CD4-positive, alpha-beta T cell treated with Interleukin-12 subunit alpha and Interleukin-12 subunit beta, for 1 hour (primary cell): ENCODE measurements around the gene ADA.
"Not testable (repeated sequence)": the region's sequence is repeated elsewhere in the genome, so short reads cannot be mapped to it uniquely, and the experiment has no call there.

Experiments
- DNase-seq: peaks from one replicate; pipeline ENCODE4 v3.0.0-alpha.2; 2020

ADA gene

DNA sequence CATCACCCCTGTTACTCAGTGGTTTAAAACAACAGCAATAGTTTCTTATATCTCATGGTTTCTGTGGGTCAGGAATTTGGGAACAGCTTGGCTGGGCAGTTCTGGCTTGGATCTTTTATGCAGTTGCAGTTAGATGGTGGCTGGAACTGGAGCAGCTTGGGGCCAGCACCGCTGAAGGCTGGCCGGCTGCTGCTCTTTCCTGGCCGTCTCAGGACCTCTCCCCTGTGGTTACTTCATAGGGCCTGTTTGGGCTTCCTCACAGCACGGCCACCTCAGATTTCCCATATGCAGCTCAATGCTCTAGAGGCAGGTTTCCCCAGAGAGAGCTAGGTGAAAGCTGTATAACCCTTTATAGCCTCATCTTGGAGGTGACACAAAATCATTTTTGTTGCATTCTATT is 53.6 kb downstream of the ADA start:
- no peak for DNase-seq

DNA sequence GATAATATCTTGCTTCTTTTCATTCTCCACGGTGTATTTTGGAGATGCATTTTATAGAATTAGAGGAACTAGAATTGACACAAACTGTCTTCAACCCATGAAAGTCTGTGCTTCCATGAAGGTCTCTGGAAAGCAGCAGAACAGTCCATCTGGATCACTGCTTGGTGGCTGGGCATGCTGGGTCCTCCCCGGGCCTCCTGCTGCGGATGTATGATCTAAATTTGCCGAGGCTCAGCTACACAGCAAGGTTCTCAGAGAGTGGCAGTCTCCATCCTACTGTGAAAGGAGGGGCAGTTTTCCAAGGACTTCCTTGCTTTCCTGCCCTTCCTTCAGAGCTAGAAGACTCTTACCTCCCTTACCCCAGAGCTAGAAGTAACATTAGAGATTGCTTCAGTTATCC is 54.0 kb downstream of the ADA start:
- no peak for DNase-seq

DNA sequence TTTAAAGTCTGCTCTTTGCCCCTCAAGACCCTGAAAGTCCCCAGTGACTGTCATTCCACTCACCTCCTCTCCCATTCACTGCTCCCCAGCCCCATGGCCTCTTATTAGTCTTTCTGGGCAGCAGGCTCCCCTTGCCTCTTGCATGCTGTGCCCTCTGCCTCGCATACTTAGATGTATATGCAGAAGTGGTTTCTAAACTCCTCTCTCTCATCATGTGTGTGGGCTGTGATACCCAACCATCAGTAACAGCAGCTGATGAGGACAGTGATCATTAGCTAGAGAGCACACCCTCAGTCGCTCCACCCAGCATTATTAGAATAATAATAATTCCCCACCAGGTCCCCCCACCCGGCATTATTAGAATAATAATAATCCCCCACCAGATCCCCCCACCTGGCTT is 54.6 kb downstream of the ADA start:
- no peak for DNase-seq

DNA sequence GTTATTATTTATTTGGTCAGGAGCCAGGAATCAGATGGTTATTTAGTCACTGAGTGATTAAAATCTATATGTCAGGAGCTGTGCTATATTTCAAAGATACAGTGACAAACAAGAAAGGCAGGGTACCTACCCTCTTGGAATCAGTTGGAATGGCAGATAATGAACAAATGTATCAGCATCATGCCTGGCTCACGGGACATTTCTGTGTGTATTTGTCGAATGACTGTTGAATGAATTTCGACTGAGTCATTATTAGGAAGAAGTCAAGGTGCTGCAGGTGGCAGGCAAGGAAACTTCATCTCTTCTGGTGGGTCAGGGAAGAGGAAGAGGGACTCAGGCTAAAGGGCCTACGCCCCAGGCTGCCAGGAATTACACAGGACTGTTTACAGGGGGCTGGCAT is 55.5 kb downstream of the ADA start:
- DNase-seq: no peak

DNA sequence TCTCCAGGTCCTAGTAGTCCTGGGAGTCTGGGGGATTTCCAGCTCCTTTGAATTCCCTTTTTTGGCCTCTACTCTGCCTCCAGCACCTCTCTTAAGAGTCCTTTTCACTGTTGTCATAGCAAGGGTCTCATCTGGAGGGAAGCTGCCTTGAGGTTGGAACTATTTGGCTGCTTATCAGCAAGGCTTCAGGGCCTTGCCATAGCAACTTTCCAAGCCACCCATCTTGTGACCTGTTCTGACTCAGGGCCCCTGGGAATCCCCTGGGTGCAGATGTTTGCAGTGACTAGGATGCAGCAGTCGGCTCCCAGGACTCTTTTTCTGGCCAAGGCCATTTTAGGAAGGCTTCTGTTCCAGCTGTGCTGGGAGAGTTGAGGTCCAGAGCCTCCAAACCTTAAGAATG is 56.8 kb downstream of the ADA start:
- DNase-seq: no peak

DNA sequence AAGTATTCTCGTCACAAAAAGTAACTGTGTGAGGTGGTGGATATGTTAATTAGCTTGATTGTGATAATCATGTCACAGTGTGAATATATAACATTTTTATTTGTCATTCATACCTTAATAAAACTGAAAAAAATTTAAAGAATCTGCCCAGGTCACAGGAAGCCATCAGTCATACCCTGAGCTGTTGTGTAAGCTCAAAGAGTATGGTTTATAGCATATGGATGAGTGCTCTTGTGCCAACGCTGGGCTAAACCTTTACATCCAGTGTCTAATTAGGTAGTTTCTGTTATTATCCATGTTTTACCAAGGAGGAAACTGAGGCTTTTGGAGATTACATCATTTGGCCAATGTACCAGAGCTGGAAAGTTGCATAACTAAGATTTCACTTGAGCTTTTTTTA is 57.7 kb downstream of the ADA start:
- no peak for DNase-seq

DNA sequence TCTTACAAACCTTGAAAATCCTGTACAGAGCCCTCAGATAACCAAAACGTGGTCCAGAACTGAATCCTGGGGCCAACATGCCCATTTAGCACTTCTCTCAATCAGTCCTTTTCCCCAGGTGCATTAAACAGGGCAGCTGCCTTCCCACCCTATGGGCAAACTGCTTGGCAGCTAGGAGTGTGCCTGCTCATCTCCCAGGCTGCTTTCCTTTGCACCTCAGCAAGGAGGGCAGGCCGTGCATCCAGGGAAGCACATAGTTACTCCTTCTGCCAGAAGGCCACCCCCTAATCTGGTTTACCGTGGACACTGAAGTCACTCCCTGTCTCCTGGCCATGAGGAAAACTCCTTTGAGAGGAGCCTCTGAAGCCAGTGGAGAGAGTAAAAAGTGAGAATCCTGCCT is 59.1 kb downstream of the ADA start:
- DNase-seq: no peak

DNA sequence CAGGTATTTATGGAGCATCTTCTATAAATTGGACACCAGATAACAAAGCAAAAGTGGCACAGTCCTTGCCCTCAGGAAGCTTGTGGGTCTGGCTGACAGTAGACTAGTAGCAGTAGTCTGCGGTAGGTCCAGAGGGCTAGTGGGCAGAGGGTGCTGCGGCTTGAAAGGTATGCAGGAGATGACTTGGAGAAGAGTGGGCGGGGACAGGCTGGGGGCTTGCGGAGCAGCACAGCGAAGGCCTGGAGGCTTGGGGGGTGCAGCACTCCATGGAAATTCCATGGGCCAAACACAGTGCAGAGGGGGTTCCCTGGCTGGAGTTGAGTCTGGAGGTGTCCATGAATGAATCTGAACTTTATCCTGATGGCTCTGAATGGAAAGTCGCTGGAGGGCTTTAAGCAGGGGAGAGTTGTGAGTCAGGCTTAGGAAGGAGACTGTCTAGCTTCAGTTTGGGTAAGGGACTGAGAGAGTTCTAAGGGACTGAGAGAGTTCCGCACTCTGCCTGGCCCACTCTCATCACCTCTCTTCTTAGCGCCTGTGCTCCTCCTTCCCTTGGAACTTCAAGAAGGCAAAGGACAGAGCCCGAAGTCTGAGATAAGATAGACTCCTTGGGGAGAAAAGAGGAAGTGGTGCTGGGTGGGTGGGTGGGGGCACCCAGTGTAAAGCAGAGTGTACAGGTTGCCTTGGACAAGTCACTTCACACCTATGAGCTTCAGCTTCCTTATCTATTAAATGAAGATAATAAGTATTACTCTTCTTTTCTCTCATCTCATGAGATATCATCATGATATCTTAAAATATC is 60.3 kb downstream of the ADA start:
- no peak for DNase-seq

DNA sequence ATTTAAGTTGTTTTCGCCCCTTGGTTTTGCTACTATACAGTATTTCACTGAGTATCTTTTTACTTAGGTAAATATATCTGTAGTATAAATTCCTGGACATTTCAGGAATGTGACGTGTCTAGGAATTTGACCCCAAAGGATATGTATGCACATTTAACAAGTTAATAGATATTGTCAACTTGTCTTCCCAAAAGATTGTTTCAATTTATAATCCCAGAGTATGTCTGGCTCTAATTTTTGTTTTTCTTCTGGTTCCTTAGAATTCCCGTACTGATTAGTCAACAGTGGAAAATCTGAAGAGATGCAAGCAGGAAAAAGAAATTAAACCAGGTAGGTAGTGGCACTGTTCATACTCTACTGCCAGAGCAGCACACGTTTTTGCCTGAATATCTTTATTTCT is 62.0 kb downstream of the ADA start:
- no peak for DNase-seq

DNA sequence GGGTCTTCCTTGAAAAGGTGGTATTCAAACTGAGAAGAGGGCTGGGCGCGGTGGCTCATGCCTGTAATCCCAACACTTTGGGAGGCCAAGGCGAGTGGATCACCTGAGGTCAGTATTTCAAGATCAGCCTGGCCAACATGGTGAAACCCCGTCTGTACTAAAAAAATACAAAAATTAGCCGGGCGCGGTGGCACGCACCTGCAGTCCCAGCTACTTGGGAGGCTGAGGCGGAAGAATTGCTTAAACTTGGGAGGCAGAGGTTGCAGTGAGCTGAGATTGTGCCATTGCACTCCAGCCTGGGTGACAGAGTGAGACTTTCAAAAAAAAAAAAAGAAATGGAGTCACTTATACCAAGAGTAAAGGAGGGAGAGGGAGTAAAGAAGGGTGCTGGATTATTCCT is 63.2 kb downstream of the ADA start:
- not testable (repeated sequence) for DNase-seq

DNA sequence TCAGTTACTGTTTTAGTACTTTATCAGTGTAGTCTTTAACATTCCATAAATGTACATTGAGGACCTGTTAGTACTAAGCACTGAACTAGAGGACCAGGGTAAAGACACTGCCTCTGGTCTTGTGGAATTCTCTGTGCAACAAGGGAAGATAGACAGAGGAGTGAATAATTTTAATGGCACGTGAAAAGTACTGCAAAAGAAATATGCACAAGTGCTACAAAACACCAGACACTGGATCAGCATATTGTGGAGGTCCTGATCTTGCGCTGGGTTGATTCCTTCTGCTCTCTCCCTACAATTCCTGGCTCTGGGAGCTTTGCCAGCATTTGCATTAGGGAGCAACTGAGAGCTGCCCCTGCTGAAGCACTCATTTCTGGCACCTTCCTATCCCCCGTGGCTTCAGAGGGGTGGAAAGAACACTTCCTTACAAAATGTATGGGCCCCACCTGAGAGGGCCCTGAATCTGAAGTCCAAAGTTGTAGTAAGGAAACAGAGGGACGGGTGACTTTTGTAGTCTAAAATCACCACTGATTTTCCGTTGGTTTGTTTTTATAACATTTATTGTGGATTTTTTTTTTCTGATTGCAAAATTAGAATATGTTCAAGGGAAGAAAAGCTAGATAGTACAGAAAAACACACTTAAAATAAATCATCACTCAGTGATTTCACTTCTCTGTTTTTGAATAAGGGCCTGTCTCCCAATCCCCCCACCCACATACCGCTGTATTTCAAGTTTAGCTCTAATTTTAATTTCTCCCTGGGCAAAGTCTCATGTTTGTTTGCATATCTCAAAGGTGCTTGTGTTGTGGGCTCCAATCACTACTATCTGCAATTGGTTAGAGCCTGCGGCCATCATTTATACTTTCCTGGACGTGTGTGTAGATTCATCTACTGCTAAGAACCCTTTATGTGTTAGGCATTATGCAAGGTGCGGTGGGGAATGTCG is 64.2 kb downstream of the ADA start:
- no peak for DNase-seq

DNA sequence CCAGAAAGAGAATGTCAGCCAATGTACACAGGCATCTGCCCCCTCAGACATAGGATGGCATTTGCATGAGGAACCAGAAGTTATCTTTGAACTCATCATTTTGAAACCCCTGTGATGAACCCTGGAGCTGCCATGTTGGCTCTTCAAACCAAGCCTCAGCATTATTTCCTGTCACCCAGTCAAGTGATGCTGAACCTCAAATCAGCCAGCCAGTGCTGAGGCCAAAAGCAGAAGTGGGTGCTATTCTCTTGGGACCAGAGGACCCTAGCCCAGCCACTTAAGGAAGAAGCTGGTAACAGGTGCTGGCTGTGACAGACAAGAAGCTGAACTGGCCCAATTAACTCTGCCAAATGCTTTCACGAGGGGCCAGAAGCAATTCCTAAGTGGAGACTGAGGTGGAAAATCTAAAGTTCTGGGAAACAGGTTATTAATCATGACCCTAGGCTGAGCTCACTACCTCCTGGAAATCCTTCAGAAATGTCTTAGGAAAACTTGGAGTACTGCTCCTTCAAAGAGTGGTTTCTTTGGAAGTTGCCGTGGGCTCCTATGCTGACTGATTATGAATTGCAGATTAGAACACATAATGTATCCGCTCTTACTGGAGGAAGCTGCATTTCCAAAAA is 65.1 kb downstream of the ADA start:
- peak; percentile 6 for DNase-seq

DNA sequence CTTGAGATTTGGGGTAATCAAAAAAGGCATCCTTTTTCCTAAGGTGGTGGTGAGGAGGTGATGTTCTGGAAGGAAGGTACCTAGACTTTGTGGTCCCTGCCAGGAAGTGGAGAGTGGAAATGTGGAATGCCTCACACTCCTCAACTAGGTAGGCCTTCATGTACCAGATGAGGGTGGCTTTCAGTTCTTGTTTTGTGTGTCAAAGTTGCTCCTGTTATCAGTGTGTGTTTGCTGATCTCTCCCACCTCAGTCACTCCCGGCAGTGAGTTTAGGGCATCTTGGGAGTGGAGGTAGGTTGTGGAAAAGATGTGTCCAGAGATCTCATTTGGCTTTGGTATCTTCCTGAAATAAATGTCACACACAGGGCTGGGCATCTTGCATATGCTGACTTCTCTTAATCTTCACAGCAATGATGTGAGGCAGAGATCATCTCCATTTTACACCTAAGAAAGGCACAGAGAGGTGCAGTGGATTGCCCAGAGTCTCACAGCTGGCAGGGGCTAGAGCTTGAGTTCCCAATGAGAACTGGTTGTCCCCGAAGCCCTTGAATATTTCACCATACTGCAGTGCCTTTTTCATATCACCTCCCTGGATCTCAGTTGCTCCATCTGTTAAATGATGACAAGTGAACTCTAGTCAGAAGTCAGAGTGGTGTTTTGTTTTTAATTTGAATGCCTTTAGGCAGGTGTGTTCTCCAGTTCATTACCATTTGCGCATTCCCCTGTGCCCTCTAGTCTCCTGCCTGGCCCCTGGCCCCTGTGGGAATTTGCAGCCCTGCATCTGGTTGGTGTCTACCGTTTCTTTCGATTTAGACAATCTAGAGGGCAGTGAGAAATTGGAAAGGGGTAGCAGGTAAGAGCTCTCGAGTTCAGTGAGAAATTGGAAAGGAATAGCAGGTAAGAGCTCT is 66.2 kb downstream of the ADA start:
- no peak for DNase-seq

DNA sequence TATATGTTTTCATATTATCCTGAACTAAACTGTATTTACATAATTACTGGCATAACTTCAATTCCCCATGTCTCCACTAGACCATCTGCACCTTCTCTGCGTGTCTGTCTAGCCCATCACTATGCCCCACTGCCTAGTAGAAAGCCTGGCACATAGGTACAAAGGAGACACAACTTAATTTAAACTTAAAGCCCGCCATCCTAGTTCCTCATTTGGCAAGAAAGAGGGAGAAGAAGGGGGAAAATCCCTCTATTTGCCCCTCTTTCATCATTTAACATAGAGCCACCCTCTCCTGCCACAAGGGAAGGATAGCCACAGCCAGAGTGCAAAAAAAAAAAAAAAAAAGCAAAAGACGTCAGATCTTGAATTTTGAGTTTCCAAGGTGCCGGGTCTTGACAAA is 67.3 kb downstream of the ADA start:
- no peak for DNase-seq

DNA sequence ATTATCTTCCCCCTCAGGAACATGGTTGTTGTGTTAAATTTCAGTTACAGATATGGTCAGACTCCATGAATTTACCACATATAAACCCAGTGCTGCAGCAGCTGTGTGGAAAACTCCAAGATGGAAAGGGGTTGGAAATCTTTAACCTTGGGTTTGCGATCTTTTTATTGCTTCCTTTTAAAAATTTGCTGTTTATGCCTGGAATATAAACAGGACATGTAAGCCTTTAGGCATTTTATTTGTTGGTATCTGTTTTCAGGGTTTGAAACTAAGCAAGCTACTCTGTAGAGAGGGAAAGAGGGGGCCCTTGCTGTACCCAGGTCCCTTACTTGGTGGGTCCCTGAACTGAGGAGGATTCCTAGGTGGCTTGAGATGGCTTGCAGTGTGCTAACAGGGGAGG is 68.3 kb downstream of the ADA start:
- DNase-seq: no peak

DNA sequence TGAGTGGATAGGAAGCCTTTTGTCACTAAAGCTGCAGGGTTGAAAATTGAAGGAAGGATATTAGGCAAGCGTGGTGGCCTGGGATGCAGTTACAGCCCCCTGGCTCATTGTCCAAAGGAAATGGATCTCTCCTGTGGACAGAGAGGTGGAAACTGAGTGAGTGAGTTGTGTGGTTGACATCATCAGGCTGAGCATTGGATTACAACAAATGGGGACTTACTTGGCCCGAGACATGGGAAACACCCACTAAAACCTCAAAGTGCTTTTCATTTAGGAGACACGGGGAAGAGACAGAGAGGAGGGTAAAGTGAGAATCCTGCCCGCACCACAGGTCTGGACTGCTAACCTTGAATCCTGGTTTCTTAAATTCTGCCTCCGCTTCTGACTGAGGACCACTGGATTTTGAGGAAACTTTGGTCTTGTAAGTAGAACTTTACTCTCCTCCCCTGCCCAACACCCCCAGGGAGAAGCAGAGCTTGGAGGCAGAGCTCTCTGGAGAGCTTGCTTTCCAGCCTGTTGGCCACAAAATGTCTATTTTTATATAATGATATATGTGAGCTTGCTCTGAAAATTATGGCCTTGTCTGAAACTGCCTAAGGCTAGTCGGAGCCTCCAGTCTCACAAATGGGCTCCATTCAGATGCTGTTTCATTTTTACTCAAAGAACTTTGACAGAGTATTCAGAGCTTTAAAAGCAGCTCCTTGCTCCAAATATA is 69.0 kb downstream of the ADA start, which contains the start of gene PKIG:
PKIG (plus strand) TSS at position 269 of the 715 bp plus-strand sequence. CDS start 31,978 bp downstream, outside the sequence.
- DNase-seq: no peak

DNA sequence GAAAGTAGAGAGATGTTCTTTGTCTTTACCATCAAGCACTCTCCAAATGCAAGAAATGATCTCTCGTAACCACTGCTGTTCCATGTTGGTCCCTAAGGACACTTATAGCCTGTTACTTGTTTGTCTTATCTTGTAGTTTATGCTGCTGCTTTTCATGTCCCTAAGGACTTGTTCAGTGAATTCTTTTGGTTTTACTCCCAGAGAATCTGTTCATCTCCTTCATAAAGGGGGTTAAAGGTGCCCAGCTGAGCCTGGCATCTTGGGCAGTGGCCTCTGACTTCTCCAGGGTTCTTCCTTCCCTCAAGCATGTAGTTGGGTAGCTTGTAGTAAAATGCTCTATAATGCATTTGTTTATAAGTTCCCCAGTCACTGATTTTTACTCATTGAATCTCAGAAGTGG is 70.0 kb downstream of the ADA start:
- DNase-seq: no peak

DNA sequence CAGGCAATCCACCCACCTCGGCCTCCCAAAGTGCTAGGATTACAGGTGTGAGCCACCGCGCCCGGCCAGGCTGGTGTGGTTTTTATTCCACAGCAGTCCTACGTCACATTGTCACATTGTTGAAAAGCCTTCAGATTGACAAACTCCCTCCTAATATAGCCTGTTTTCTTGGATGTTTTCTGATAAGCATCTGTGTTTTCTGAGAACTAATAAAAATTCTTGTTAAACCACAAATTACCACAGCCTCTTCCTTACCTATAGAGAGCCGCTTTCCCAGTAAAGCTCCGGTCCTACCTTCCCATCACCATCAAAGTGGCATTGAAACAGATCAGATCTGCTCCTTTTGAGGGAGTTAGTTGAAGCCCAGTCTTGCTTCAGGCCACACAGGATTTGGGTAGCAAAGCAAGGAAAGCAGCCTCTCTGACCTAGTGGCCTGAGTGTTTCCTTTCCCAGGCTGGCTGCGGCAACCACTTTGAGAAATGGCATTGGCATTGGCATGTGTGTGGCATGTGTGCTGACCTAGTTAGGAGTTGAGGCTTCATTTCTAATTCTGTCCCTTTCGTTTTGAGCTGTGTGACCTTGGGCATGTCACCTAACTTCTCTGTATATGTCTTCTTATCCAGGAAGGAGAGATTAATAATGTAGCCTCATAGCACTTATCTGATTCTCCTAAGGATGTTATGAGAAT is 70.8 kb downstream of the ADA start:
- DNase-seq: no peak

DNA sequence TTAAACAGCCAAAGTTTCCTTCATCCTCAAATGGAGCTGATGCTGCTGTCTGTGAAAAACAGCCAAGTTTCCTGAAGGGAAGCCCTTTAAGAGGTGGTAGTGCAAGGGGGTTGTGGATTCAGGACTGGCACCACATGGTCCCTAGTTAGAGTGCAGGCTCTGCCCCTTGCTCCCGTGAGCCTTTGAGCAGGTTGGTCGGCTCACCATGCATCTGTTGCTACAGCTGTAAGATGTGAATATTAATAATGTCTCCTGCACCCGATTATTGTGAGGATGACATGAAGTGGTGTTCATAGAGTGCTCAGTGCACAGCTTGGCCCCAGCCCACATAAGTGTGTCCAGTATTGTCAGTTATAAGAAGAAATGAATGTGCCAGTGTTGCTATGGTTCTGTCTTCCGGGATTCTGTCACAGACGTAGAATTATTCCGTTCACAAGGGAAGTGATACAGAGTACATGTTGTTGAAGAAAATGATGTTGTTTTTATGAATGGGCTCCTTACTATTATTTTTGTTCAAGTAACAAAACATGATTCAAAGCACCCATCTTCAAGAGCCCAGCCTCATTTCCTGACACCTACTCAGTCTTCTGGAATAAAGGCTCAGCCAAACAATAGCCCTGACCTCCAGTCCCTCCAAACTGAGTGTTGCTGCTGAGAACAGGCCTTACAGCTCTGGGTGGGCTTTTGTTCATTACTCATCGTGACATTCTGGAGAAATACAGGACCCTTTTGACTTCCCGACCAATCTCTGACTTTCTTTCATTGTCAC is 72.0 kb downstream of the ADA start:
- no peak for DNase-seq

DNA sequence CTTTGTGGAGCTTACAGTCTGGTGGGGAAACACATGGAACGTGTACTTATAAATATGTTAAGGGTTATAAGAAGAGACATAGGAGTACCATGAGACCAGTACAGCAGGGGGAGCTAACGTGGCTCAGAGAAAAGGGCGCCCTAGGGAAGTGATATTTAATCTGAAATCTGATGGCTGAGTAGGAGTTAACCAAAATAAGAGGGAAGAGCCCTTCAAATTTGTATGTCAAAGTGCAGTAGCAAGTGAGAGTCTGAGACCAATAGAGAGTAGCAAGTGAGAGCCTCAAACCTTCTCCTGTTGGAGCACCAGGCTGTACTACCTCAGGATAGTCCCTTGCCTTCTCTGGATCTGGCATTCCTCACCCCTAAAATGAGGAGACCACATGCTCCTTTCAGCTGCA is 75.2 kb downstream of the ADA start:
- DNase-seq: no peak
